HG02970 (cell line): ENCODE measurements around the gene EMC9.

ENCODE experiments used
- ATAC-seq: cut with Tn5 transposase; IDR thresholded peaks from one replicate; pipeline ENCODE4 v1.9.1; 2021; ENCODE audit warnings: mild to moderate bottlenecking, moderate library complexity, moderate number of reproducible peaks; ENCODE audit not compliant: unreplicated experiment, low FRiP score

EMC9 gene

DNA sequence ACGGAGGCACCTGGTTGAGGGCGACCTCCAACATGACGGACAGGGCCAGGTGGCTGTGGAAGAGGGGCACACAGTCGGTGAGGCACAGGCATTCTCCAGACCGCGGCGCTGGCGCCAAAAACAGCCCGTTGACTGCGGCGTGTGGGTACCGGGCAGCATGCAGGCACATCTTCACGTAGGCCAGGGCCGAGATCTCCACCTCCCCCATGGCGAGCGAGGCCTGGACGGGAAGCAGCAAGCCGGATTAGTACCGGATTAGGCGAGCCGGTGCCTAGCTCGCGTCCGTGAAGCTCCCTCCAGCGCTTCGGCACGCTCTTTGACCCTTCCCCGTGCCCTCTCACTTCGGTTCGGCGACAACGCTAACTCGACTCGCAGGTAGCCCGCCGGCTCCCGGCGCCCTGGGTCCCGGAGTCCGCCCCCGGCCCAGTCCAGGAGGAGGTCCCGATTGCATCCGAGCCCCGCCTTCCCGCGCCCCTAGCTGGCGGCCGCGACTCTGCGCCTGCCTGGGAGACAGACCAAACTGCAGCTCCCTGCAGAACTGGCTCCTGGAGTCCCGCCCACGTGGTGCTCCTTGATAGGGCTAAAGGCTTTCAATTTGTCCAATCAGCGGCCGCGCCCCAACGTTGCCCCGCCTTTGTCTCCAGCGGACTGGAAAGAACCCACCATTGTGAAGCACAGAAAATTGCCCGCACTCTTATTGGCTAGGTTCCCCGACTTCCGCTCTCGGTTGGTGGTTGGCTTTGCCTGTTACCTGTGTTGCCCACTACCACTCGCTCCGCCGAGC is at the start of gene EMC9:
EMC9 (minus strand) TSS at position 495 of the 784 bp plus-strand sequence; CDS start at position 208, 287 bp downstream.
- peak; percentile 84 for ATAC-seq

DNA sequence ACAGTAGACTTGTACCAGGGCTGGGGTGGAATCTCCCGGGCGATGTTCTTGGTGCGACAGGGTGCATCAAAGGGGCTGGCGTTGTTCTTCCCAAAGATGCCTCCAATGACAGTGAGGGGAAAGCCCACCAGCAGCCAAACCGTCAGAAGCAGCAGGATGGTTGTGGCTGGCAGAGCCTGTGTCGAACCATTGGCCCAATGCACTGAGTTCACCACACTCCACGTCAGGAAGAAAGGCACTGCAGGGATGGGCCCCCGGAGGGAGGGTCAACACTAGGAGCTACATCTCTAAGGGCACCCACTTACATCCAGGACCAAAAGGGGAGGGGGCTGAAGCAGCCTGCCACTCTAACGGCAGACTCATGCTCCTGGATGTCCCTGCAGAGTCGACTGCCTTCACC is 49.0 kb upstream of the EMC9 start:
- no peak for ATAC-seq

DNA sequence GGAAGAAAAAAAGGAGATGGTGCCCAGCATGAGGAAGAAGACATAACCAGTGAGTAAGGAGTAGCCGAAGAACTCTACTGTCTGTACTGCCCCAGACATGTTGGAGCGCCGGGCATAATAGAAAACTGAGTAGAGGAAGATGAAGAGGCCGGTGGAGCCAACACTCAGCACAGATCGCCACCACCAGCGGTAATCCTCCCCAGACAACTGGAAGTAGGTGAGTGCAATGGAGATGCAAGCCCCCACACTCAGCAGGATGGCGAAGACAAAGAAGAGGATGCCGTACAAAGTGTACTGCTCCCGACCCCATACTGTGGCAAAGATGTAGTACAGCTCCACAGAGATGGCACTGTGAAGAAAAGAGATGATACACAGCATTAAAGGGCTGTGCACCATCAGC is 48.1 kb upstream of the EMC9 start:
- ATAC-seq, result no peak

GRCh38 chr14:24189059-24189375 is 47.6 kb upstream of the EMC9 start:
- ATAC-seq, result no peak

DNA sequence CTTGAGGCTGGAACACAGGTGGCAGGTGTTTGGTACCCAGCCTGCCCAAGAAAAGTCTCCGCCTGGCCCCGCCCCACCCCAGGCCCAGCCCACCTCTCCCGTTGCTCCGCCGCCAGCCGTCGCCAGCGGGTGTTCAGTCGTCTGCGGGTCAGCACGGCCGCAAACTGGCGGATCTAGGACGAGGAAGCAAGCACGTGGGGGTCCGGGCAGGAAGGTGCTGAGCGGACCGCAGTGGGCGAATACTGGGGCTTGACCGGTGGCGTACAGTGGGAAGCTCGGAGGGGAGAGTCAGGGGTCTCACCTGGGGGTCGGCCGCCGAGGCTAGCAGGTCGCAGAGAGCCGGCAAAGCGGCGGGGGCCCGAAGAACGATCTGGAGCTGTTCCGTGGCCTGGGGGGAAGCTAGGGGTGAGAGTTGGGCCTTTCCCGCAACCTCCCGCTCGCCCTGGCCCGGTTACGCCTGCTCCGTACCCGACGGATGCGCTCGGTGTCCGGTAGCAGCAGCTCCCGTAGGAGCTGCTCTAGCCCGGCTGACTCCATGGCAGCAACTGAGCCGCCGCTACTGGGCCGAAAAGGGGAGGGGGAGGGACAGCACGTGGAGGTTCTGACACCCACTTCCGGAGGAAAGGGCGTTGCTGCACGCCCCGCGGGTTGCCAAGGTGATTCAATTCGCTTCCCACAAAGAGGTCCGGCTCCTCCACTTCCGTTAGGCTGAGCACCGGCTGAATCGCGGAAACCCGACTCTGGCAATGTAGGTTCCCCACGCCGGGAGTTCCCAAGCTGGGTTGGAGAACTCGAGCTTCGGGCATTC is 47.1 kb upstream of the EMC9 start, which contains the start of gene IPO4:
IPO4 (minus strand) TSS at position 566 of the 808 bp plus-strand sequence; CDS start at position 537, 29 bp downstream.
- ATAC-seq, result peak; percentile 89

GRCh38 chr14:24187539-24187915 is 46.1 kb upstream of the EMC9 start:
- ATAC-seq, result no peak

- no peak for ATAC-seq
These were observed 45.6 kb upstream of the EMC9 start for GRCh38 chr14:24186831-24187538.

DNA sequence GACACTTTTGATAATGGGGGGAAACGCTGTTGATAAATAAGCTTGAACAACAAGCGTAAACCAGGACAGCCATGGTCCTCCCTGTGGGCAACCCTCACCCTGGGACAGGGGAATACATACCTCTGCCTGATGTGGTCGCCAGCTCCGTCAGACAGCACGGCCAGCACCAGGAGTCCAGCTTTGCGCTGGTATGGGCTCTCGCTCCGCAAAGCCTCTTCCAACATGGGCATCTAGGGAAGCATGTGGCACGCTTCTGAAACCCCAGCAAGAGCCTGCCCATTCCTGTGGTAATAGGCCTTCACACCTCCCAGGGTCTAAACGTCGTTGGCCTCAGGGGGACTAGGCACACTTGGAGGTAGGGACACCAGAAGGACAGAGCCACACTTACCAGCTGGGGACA is 44.4 kb upstream of the EMC9 start:
- no peak for ATAC-seq

- no peak for ATAC-seq
These were observed 43.6 kb upstream of the EMC9 start for GRCh38 chr14:24185026-24185425.

GRCh38 chr14:24184104-24184970 is 42.9 kb upstream of the EMC9 start:
- ATAC-seq, result no peak

DNA sequence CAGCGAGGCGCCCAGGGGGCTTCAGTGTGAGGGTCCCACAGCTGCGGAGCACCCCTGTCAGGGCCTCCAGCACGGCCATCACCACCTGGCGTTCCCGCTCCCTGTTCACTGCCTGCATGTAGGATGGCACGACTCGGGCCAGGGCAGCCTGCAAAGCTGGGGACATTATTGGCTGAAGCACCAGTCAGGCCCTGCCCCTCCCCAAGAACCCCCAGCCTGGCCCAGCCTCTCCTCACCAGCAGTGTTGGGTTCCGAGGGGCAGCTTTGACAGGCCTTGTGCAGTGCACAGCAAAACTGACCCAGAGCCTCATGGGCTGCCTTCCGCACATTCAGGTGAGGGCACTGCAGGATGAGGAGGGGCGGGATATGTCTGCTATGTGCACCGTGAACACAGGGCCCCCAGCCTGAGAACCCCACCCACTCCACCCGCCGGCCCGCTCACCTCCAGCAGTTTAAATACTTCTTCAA is 41.7 kb upstream of the EMC9 start:
- no peak for ATAC-seq

- ATAC-seq, result no peak
These were observed 40.9 kb upstream of the EMC9 start for GRCh38 chr14:24182110-24182882.

DNA sequence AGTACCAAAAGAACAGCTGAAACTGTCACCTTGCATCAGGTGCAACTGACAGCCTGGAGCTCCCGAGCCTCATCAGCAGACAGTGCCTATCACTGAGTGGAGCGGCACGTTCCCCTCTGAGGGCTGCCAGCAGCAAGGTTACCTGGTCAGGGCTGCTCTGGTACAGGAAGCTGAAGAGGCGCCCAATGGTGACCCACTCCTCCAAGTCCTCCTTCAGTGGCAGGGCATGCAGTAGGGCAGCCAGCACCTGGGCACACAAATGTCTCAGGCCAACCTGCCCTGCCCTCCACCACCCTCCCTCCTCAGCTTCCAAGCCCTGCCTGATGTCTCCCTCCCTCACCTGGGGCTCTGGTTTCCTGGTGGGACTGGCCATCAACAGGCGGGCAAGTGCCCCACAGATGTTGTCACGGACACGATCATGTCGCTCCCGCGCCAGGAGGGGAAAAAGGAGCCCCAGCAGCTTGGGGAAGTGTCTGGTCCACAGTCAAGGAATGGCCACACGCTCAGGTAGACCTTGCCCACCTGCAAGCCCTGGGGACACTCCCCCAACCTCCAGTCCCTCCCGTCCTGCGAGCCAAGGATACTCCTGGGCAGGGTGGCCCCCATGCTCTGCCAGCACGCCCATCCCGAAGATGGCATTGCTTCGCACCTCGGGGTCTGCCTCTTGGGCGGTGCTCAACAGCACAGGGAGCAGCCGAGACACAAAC is 40.1 kb upstream of the EMC9 start:
- ATAC-seq, result no peak

DNA sequence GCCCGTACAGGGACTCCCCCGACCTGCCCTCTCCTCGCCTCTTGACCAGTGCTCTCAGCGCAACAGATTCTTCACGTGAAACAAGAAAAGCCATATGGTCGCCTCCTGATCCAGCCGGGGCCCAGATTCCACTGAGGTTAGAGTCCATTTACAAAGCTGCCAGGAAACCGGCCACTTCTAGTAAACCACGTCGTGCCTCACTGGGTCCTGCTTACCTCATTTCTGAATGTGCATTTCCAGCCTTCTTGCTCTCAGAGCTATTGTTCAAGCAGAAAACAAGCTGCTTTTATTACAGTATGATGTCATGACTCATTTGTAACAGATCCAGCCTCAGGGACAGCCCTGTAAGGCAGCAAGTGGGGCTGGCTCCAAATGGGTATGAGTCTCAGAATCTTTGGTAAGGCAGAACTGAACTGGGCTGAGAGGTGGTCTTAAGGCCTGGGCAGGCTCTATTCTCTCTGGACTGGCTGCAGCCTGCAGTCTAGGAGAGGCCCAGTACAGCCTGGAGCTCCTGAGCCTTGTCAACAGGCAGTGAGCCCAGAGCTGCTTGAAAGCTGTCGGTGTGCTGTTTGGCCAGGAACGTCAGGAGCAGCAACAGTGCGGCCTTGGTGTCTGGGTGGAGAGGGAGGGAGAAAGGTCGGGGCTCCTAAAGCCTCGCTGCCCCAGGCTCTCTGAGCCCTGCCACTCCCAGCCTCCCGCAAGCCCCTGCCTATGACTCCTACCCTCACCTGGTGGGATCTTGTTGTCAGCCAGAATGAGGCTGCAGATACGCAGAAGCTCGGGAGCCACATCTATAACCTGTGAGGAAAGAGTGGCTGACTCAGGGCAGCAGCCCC is 38.8 kb upstream of the EMC9 start:
- no peak for ATAC-seq

DNA sequence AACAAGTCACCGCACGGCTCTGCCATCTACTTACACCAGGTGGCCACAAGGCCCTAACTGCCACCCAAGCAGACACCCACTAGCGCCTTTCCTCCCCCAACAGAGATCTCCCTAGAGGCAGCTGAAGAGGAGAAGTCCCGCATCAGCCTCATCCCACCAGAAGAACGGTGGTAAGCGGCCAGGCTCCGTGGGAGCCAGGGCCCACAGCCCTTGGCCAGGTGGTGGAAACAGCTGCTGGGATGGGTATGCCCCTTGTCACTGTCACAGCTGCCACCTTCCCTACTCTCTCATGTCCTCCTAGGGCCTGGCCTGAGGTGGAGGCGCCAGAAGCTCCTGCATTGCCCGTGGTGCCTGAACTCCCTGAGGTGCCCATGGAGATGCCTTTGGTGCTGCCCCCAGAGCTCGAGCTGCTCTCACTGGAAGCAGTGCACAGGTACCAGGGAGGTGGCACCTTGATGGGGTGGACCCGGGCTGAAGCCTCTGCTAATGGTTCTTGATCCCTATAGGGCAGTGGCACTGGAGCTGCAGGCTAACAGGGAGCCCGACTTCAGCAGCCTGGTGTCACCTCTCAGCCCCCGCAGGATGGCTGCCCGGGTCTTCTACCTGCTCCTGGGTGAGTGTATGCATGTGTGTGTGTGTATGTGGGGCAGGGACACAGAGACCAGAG is 38.0 kb upstream of the EMC9 start:
- ATAC-seq, result no peak

- no peak for ATAC-seq
These were observed 37.2 kb upstream of the EMC9 start for GRCh38 chr14:24178399-24179178.

- ATAC-seq, result no peak
These were observed 36.5 kb upstream of the EMC9 start for GRCh38 chr14:24177891-24178290.
